K562 (cell line): ENCODE results near the gene WDFY2. TPM values are rescaled to one million over a fixed set of nuclear protein-coding genes. Genes with fewer than 3 reads are reported as not detected.

Source experiments
- CBX3 ChIP-seq, 2 experiments: IDR thresholded peaks; 1 replicate in 1 of 2; 2 replicates in 1 of 2; pipeline ENCODE4 v1.6.1; 2012; ENCODE audit warnings: inconsistent platforms in 2 of 2, low read length in 2 of 2, borderline replicate concordance in 1 of 2, control low read depth in 1 of 2
- EGR1 ChIP-seq: fragments of 450-650 bp; conservative IDR thresholded peaks from 2 replicates; pipeline ENCODE4 v1.6.1; 2017; ENCODE audit warnings: mild to moderate bottlenecking
- FOXK2 ChIP-seq, 2 experiments: fragments of 450-650 bp; IDR thresholded peaks in 1 of 2; conservative IDR thresholded peaks in 1 of 2; 2 replicates each; pipeline ENCODE4 v1.6.1; 2016; ENCODE audit warnings: low read depth in 2 of 2, mild to moderate bottlenecking in 1 of 2
- IRF2 ChIP-seq: sonication (generic); formaldehyde crosslinking; IDR thresholded peaks from 2 replicates; pipeline ENCODE4 v1.8.1; 2022; ENCODE audit warnings: mild to moderate bottlenecking, missing genetic modification reagents
- NCOA6 ChIP-seq: fragments of 450-650 bp; IDR thresholded peaks from 2 replicates; pipeline ENCODE4 v1.6.1; 2017; ENCODE audit warnings: mild to moderate bottlenecking
- NFYB ChIP-seq: IDR thresholded peaks from 2 replicates; pipeline ENCODE4 v1.6.1; 2011; ENCODE audit warnings: mild to moderate bottlenecking, moderate library complexity; ENCODE audit not compliant: insufficient read length; ENCODE audit errors: extremely low read depth
- NRF1 ChIP-seq, 2 experiments: fragments of 450-650 bp; IDR thresholded peaks in 1 of 2; conservative IDR thresholded peaks in 1 of 2; 2 replicates each; pipeline ENCODE4 v1.6.1; 2014; ENCODE audit warnings: mild to moderate bottlenecking in 2 of 2
- PYGO2 ChIP-seq: fragments of 450-650 bp; IDR thresholded peaks from 2 replicates; pipeline ENCODE4 v1.6.1; 2016; ENCODE audit warnings: mild to moderate bottlenecking, missing genetic modification characterization, moderate library complexity, missing compliant biosample characterization
- SMARCA4 ChIP-seq: fragments of 450-650 bp; IDR thresholded peaks from 2 replicates; pipeline ENCODE4 v1.6.1; 2016
- TBL1XR1 ChIP-seq, 2 experiments: IDR thresholded peaks; 2 replicates each; pipeline ENCODE4 v1.6.1; 2012; ENCODE audit warnings: improper control_type of control experiment in 2 of 2, low read length in 2 of 2, mild to moderate bottlenecking in 1 of 2
- XRCC4 ChIP-seq: IDR thresholded peaks from one replicate; pipeline ENCODE4 v1.6.1; 2011; ENCODE audit not compliant: insufficient read depth, insufficient read length; ENCODE audit errors: extremely low read depth
- ZKSCAN8 ChIP-seq: fragments of 200-800 bp; sonication (Bioruptor generic); IDR thresholded peaks from 2 replicates; pipeline ENCODE4 v1.6.1; 2016; ENCODE audit warnings: missing genetic modification characterization, missing compliant biosample characterization
- ZNF224 ChIP-seq: sonication (generic); formaldehyde crosslinking; IDR thresholded peaks from 2 replicates; pipeline ENCODE4 v1.8.0; 2022; ENCODE audit warnings: mild to moderate bottlenecking, missing genetic modification reagents
- ZNF263 ChIP-seq: sonication (generic); formaldehyde crosslinking; IDR thresholded peaks from 2 replicates; pipeline ENCODE4 v1.8.0; 2022; ENCODE audit warnings: mild to moderate bottlenecking, missing genetic modification reagents, borderline replicate concordance
- ZNF830 ChIP-seq: fragments of 250-450 bp; sonication (Bioruptor Pico); IDR thresholded peaks from 2 replicates; pipeline ENCODE4 v1.5.0; 2021; ENCODE audit warnings: mild to moderate bottlenecking
- polyA plus RNA-seq, 8 experiments: library from polyadenylated mRNA; depleted of rRNA in 4 of 8; stranded (reverse) in 5 of 8; unstranded in 3 of 8; fragments of >200 nt; fragmentation: Nextera tagmentation in 2 of 8; fragmentation: Illumina TruSeq in 1 of 8; extraction: Ambion mirVana in 2 of 8; extraction: Trizol in 1 of 8; gene quantifications; 2 replicates each; pipeline versions ENCODE4 v1.2.1 to v1.2.3, GENCODE V29; 2011 to 2014; ENCODE audit warnings: inconsistent platforms in 1 of 8, missing spikeins in 1 of 8
- total RNA-seq, 7 experiments: library from RNA; depleted of rRNA in 6 of 7; stranded (reverse); fragments of >200 nt in 6 of 7; fragmentation: Illumina TruSeq in 2 of 7; extraction: Trizol in 2 of 7; gene quantifications; 2 replicates each; pipeline versions ENCODE4 v1.2.1 to v1.2.3, GENCODE V29; 2011 to 2021; ENCODE audit warnings: low replicate concordance in 1 of 7
- TF ChIP-seq, protein P1 (sequence below), 2 experiments: fragments of 450-650 bp; conservative IDR thresholded peaks; 2 replicates each; pipeline ENCODE4 v1.6.1; 2017; ENCODE audit warnings: mild to moderate bottlenecking in 2 of 2, moderate library complexity in 2 of 2
- TF ChIP-seq, protein P2 (sequence below): IDR thresholded peaks from 2 replicates; pipeline ENCODE4 v1.6.1; 2016; ENCODE audit warnings: missing genetic modification characterization, missing compliant biosample characterization
- TF ChIP-seq, protein P3 (sequence below), 2 experiments: fragments of 450-650 bp; formaldehyde crosslinking in 1 of 2; IDR thresholded peaks; 2 replicates each; pipeline versions ENCODE4 v1.4.0 to v1.6.1; 2014 to 2020; ENCODE audit warnings: mild to moderate bottlenecking in 2 of 2, borderline replicate concordance in 1 of 2, low read depth in 1 of 2

Gene WDFY2
- total and polyA plus RNA-seq, 9 of the 15 experiments (the other 6 are each of a cell fraction or from before 2014, with no cell fraction given), result 0.66 to 6.4 (median 4.4) TPM

DNA sequence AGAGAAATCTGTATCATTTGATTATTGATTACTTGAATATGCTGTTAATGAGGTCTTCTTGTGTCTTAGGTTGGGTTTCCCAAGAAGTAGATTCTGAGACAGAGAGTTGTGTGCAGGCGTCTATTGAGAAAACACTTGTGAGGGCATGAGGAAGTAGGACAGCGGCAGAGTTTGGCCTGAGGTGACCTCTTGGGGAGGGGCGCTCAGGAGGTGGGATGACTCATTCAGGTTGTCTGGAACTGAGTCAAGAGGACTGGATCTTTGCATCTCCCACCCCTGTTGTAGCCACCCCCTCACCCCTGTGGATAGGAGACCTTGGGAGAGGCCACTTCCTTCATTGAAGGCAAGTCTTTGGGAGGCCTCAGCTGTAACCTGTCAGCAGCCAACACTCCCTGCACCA, 35.2 kb upstream of the WDFY2 start (continued):
- TF ChIP-seq, protein P1, sequence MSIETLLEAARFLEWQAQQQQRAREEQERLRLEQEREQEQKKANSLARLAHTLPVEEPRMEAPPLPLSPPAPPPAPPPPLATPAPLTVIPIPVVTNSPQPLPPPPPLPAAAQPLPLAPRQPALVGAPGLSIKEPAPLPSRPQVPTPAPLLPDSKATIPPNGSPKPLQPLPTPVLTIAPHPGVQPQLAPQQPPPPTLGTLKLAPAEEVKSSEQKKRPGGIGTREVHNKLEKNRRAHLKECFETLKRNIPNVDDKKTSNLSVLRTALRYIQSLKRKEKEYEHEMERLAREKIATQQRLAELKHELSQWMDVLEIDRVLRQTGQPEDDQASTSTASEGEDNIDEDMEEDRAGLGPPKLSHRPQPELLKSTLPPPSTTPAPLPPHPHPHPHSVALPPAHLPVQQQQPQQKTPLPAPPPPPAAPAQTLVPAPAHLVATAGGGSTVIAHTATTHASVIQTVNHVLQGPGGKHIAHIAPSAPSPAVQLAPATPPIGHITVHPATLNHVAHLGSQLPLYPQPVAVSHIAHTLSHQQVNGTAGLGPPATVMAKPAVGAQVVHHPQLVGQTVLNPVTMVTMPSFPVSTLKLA (conservative IDR thresholded peaks at IDR 0.05), result no peak
- TF ChIP-seq EGR1 (peak; percentile 69), SMARCA4 (peak; percentile 65; the same call in 1 of the 2 replicates), XRCC4 (no peak), FOXK2 (conservative IDR thresholded peaks at IDR 0.05 in 1 of 2, IDR thresholded peaks at IDR 0.05 in 1 of 2; ENCODE audit: low read depth in 2 of 2) (peak in 1 of 2 experiments; percentile 58; a peak in 1 of 4 replicates), NRF1 (conservative IDR thresholded peaks at IDR 0.05 in 1 of 2, IDR thresholded peaks at IDR 0.05 in 1 of 2) (peak; percentile 25 to 38; a peak in 3 of 4 replicates), ZNF263 (CRISPR knock-in tag) (no peak), CBX3 (IDR thresholded peaks at IDR 0.05; ENCODE audit: borderline replicate concordance in 1 of 2, low read length in 2 of 2) (no peak), ZKSCAN8 (no peak), IRF2 (CRISPR knock-in tag) (no peak), ZNF830 (no peak), NFYB (no peak), NCOA6 (no peak), ZNF224 (CRISPR knock-in tag) (no peak), PYGO2 (tag) (no peak; the same call in 1 of the 2 replicates), TBL1XR1 (IDR thresholded peaks at IDR 0.05; ENCODE audit: low read length in 2 of 2) (peak in 1 of 2 experiments; percentile 28; a peak in 1 of 4 replicates)
- TF ChIP-seq, protein P2, sequence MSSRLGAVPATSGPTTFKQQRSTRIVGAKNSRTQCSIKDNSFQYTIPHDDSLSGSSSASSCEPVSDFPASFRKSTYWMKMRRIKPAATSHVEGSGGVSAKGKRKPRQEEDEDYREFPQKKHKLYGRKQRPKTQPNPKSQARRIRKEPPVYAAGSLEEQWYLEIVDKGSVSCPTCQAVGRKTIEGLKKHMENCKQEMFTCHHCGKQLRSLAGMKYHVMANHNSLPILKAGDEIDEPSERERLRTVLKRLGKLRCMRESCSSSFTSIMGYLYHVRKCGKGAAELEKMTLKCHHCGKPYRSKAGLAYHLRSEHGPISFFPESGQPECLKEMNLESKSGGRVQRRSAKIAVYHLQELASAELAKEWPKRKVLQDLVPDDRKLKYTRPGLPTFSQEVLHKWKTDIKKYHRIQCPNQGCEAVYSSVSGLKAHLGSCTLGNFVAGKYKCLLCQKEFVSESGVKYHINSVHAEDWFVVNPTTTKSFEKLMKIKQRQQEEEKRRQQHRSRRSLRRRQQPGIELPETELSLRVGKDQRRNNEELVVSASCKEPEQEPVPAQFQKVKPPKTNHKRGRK, result no peak
- TF ChIP-seq, protein P3, sequence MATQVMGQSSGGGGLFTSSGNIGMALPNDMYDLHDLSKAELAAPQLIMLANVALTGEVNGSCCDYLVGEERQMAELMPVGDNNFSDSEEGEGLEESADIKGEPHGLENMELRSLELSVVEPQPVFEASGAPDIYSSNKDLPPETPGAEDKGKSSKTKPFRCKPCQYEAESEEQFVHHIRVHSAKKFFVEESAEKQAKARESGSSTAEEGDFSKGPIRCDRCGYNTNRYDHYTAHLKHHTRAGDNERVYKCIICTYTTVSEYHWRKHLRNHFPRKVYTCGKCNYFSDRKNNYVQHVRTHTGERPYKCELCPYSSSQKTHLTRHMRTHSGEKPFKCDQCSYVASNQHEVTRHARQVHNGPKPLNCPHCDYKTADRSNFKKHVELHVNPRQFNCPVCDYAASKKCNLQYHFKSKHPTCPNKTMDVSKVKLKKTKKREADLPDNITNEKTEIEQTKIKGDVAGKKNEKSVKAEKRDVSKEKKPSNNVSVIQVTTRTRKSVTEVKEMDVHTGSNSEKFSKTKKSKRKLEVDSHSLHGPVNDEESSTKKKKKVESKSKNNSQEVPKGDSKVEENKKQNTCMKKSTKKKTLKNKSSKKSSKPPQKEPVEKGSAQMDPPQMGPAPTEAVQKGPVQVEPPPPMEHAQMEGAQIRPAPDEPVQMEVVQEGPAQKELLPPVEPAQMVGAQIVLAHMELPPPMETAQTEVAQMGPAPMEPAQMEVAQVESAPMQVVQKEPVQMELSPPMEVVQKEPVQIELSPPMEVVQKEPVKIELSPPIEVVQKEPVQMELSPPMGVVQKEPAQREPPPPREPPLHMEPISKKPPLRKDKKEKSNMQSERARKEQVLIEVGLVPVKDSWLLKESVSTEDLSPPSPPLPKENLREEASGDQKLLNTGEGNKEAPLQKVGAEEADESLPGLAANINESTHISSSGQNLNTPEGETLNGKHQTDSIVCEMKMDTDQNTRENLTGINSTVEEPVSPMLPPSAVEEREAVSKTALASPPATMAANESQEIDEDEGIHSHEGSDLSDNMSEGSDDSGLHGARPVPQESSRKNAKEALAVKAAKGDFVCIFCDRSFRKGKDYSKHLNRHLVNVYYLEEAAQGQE (IDR thresholded peaks at IDR 0.05; ENCODE audit: borderline replicate concordance), result peak; percentile 34; the same call in 1 of the 2 replicates
- TF ChIP-seq, protein P3 (CRISPR knock-in tag; IDR thresholded peaks at IDR 0.05; ENCODE audit: low read depth), result no peak
